DLD1 (cell line): ENCODE measurements around the gene GDF11.
"Not testable (repeated sequence)": the region's sequence is repeated elsewhere in the genome, so short reads cannot be mapped to it uniquely, and the experiment has no call there.

Experiments
- in situ Hi-C: cut with HindIII; loops from 2 replicates; pipeline ENCODE4 v1.10.0; 2017; ENCODE audit warnings: low sequenced_read_pairs

GDF11 gene

GRCh38 chr12:55738123-55739024, 4.5 kb upstream of the GDF11 start:
- in situ Hi-C loops, result no loop called here

- in situ Hi-C loops, result no loop called here
These were observed 3.9 kb upstream of the GDF11 start for GRCh38 chr12:55739025-55739378.

GRCh38 chr12:55741931-55742680, 816 bp upstream of the GDF11 start:
- in situ Hi-C loops, result no loop called here

- in situ Hi-C loops, result no loop called here
These were observed 751 bp downstream of the GDF11 start for GRCh38 chr12:55743406-55744339.

- in situ Hi-C loops, result no loop called here
These were observed 1.6 kb downstream of the GDF11 start for GRCh38 chr12:55744340-55745030.

GRCh38 chr12:55745361-55746173, 2.6 kb downstream of the GDF11 start:
- in situ Hi-C loops, result no loop called here

- in situ Hi-C loops, result no loop called here
These were observed 3.4 kb downstream of the GDF11 start for GRCh38 chr12:55746174-55746912.

- in situ Hi-C loops, result no loop called here
These were observed 4.0 kb downstream of the GDF11 start for GRCh38 chr12:55746913-55747231.

- in situ Hi-C loops, result no loop called here
These were observed 5.5 kb downstream of the GDF11 start for GRCh38 chr12:55748230-55748993.

- in situ Hi-C loops, result no loop called here
These were observed 12.3 kb downstream of the GDF11 start for GRCh38 chr12:55755246-55755645.

- in situ Hi-C loops, result no loop called here
These were observed 14.8 kb downstream of the GDF11 start for GRCh38 chr12:55757701-55758100.

GRCh38 chr12:55758575-55758974, 15.7 kb downstream of the GDF11 start:
- in situ Hi-C loops, result not testable (repeated sequence)

- in situ Hi-C loops, result no loop called here
These were observed 17.7 kb downstream of the GDF11 start for GRCh38 chr12:55760663-55761062.

GRCh38 chr12:55762646-55763045, 19.7 kb downstream of the GDF11 start:
- in situ Hi-C loops, result no loop called here

- in situ Hi-C loops, result no loop called here
These were observed 22.9 kb downstream of the GDF11 start for GRCh38 chr12:55765736-55766290.

- in situ Hi-C loops, result no loop called here
These were observed 24.2 kb downstream of the GDF11 start for GRCh38 chr12:55767156-55767555.

GRCh38 chr12:55771736-55772135, 28.8 kb downstream of the GDF11 start:
- in situ Hi-C loops, result no loop called here

- in situ Hi-C loops, result no loop called here
These were observed 34.9 kb downstream of the GDF11 start for GRCh38 chr12:55777856-55778255.
